ENCODE measurements around the gene SUGT1.

- TF ChIP-seq CTCF (IDR thresholded peaks at IDR 0.05 in 8 of 11, conservative IDR thresholded peaks at IDR 0.05 in 3 of 11): peak in 7 of 11 experiments; percentile 12 to 50 (median 32)
- no peak for TF ChIP-seq POLR2AphosphoS5 (IDR thresholded peaks at IDR 0.05)
- TF ChIP-seq POLR2A (IDR thresholded peaks at IDR 0.05): no peak
Observed at GRCh38 chr13:52665325-52665724, 12.7 kb downstream of the SUGT1 start.

All from spleen (tissue), 7 donors.